OCI-LY1 (cell line): Measurements from ENCODE around the gene RSPH6A.

Experiments used
- H2AFZ ChIP-seq: fragments of 200-600 bp; sonication (generic), shearing (Covaris generic); 2 replicates; pipeline ENCODE4 v1.6.0; 2014; ENCODE audit warnings: antibody characterized with exemption, mild to moderate bottlenecking, low read length
- H3F3A ChIP-seq: fragments of 200-600 bp; sonication (generic), shearing (Covaris generic); 2 replicates; pipeline ENCODE4 v1.6.0; 2014; ENCODE audit warnings: mild to moderate bottlenecking, antibody characterized with exemption, low read length, moderate library complexity; ENCODE audit not compliant: insufficient read depth
- H3K27ac ChIP-seq: fragments of 200-600 bp; sonication (generic); 2 replicates; pipeline ENCODE4 v1.5.1; 2014; ENCODE audit warnings: low read length, mixed run types, mild to moderate bottlenecking, low read depth; ENCODE audit not compliant: poor library complexity, severe bottlenecking
- H3K27me3 ChIP-seq: fragments of 200-600 bp; sonication (generic); 2 replicates; pipeline ENCODE4 v1.6.0; 2014; ENCODE audit warnings: antibody characterized with exemption, mild to moderate bottlenecking, low read length, moderate library complexity; ENCODE audit not compliant: insufficient read depth
- H3K36me3 ChIP-seq: fragments of 200-600 bp; sonication (generic); 2 replicates; pipeline ENCODE4 v1.6.1; 2014; ENCODE audit warnings: mild to moderate bottlenecking, antibody characterized with exemption, low read length, moderate library complexity, mixed read lengths; ENCODE audit not compliant: insufficient read depth
- H3K4me1 ChIP-seq: fragments of 200-600 bp; sonication (generic); 2 replicates; pipeline ENCODE4 v1.5.1; 2014; ENCODE audit warnings: mild to moderate bottlenecking, low read length, moderate library complexity; ENCODE audit not compliant: insufficient read depth, severe bottlenecking
- H3K4me2 ChIP-seq: fragments of 200-600 bp; sonication (generic), shearing (Covaris generic); 2 replicates; pipeline ENCODE4 v1.6.1; 2014; ENCODE audit warnings: low read length
- H3K4me3 ChIP-seq: fragments of 200-600 bp; sonication (generic); 2 replicates; pipeline ENCODE4 v1.5.1; 2014; ENCODE audit warnings: low read length, low read depth, mild to moderate bottlenecking, mixed read lengths; ENCODE audit not compliant: poor library complexity, severe bottlenecking
- H3K79me2 ChIP-seq: fragments of 200-600 bp; shearing (Covaris generic); 2 replicates; pipeline ENCODE4 v1.6.1; 2016; ENCODE audit warnings: mixed run types, low read length, mixed read lengths; ENCODE audit not compliant: insufficient read depth
- H3K9ac ChIP-seq: fragments of 200-600 bp; sonication (generic), shearing (Covaris generic); 2 replicates; pipeline ENCODE4 v1.6.1; 2014; ENCODE audit warnings: mild to moderate bottlenecking, low read length, mixed read lengths
- H3K9me2 ChIP-seq: fragments of 200-600 bp; sonication (generic), shearing (Covaris generic); 2 replicates; pipeline ENCODE4 v1.6.1; 2014; ENCODE audit warnings: low read depth, mild to moderate bottlenecking, low read length, mixed read lengths
- H3K9me3 ChIP-seq: fragments of 200-600 bp; shearing (Covaris generic); 2 replicates; pipeline ENCODE4 v1.6.1; 2014; ENCODE audit warnings: low read length, mixed read lengths
- H4K20me1 ChIP-seq: fragments of 200-600 bp; sonication (generic), shearing (Covaris generic); 2 replicates; pipeline ENCODE4 v1.6.0; 2016; ENCODE audit warnings: mild to moderate bottlenecking, low read length; ENCODE audit not compliant: insufficient read depth
- CTCF ChIP-seq: fragments of 200-600 bp; sonication (generic), shearing (Covaris generic); IDR thresholded peaks from 2 replicates; pipeline ENCODE4 v1.5.1; 2017; ENCODE audit warnings: mild to moderate bottlenecking, antibody characterized with exemption, low read length, moderate library complexity, mixed read lengths
- EZH2 ChIP-seq: fragments of 200-600 bp; sonication (generic), shearing (Covaris generic); IDR thresholded peaks from 2 replicates; pipeline ENCODE4 v1.8.0; 2017; ENCODE audit warnings: borderline replicate concordance, mixed run types, mild to moderate bottlenecking, antibody characterized with exemption, low read length, moderate library complexity, mixed read lengths

Gene RSPH6A

GRCh38 chr19:45785097-45785496, 30.0 kb downstream of the RSPH6A start:
- Histone ChIP-seq H3K36me3 (peaks cover 39% of the 10 kb centered on the region), H3K27ac (no peak overlapping the region), H2AFZ (no peak overlapping the region), H3K4me2 (no peak overlapping the region), H3K9me2 (no peaks in the 10 kb centered on the region), H3F3A (no peaks in the 10 kb centered on the region), H3K9ac (no peak overlapping the region), H3K4me3 (no peak overlapping the region), H3K27me3 (no peaks in the 10 kb centered on the region), H3K79me2 (no peaks in the 10 kb centered on the region), H3K9me3 (no peaks in the 10 kb centered on the region), H3K4me1 (no peaks in the 10 kb centered on the region), H4K20me1 (no peaks in the 10 kb centered on the region)
- TF ChIP-seq EZH2 (no peak), CTCF (no peak)

GRCh38 chr19:45784096-45784495, 31.0 kb downstream of the RSPH6A start:
- no peak overlapping the region for H3K4me2 ChIP-seq
- no peaks in the 10 kb centered on the region for H4K20me1 ChIP-seq
- H3K4me3 ChIP-seq = no peak overlapping the region
- H3K9me2 ChIP-seq = no peaks in the 10 kb centered on the region
- no peak for TF ChIP-seq EZH2
- no peak for TF ChIP-seq CTCF
- no peaks in the 10 kb centered on the region for H3K9me3 ChIP-seq
- H3K36me3 ChIP-seq = peaks cover 33% of the 10 kb centered on the region
- no peak overlapping the region for H2AFZ ChIP-seq
- no peak overlapping the region for H3K9ac ChIP-seq
- no peaks in the 10 kb centered on the region for H3K27me3 ChIP-seq
- H3F3A ChIP-seq = no peaks in the 10 kb centered on the region
- peaks cover 3% of the 10 kb centered on the region for H3K4me1 ChIP-seq
- no peak overlapping the region for H3K27ac ChIP-seq
- no peaks in the 10 kb centered on the region for H3K79me2 ChIP-seq

- TF ChIP-seq CTCF (no peak), EZH2 (no peak)
- H3K36me3 ChIP-seq = peaks cover 23% of the 10 kb centered on the region
- H3K27ac ChIP-seq = no peak overlapping the region
- H3K4me1 ChIP-seq = peaks cover 10% of the 10 kb centered on the region
- H3K4me3 ChIP-seq = no peak overlapping the region
- H3K27me3 ChIP-seq = no peaks in the 10 kb centered on the region
- H3K4me2 ChIP-seq = no peak overlapping the region
- no peaks in the 10 kb centered on the region for H3K9me3 ChIP-seq
- no peak overlapping the region for H3K9ac ChIP-seq
- no peaks in the 10 kb centered on the region for H3F3A ChIP-seq
- H3K79me2 ChIP-seq = no peaks in the 10 kb centered on the region
- H2AFZ ChIP-seq = no peak overlapping the region
- no peaks in the 10 kb centered on the region for H3K9me2 ChIP-seq
- no peaks in the 10 kb centered on the region for H4K20me1 ChIP-seq
These were observed 32.0 kb downstream of the RSPH6A start for GRCh38 chr19:45782820-45783785.
